Measurements from ENCODE around the gene HS6ST2.

GRCh38 chrX:132802033-132802432 lies 156.4 kb downstream of the HS6ST2 start:
- no peak for TF ChIP-seq CTCF (IDR thresholded peaks at IDR 0.05 in 2 of 3, conservative IDR thresholded peaks at IDR 0.05 in 1 of 3; ENCODE audit: borderline replicate concordance in 1 of 3, insufficient read depth in 1 of 3, low read depth in 2 of 3, low read length in 2 of 3)
- TF ChIP-seq RAD21 (IDR thresholded peaks at IDR 0.05; ENCODE audit: low read depth), result no peak
- no peak for TF ChIP-seq POLR2A (IDR thresholded peaks at IDR 0.05; ENCODE audit: borderline replicate concordance, extremely low read depth, insufficient read depth, insufficient read length)
- no peak for TF ChIP-seq POLR2AphosphoS5 (IDR thresholded peaks at IDR 0.05; ENCODE audit: low read depth, low read length)
- no peak for TF ChIP-seq CEBPB (IDR thresholded peaks at IDR 0.05; ENCODE audit: low read depth)

All from HCT116 (cell line).